ENCODE measurements around the gene MTHFR. TPM values are rescaled to one million over a fixed set of nuclear protein-coding genes. Genes with fewer than 3 reads are reported as not detected.

The MTHFR gene
- total RNA-seq, 2 donors from 2014 or later, result 26.4 to 30.1 TPM

DNA sequence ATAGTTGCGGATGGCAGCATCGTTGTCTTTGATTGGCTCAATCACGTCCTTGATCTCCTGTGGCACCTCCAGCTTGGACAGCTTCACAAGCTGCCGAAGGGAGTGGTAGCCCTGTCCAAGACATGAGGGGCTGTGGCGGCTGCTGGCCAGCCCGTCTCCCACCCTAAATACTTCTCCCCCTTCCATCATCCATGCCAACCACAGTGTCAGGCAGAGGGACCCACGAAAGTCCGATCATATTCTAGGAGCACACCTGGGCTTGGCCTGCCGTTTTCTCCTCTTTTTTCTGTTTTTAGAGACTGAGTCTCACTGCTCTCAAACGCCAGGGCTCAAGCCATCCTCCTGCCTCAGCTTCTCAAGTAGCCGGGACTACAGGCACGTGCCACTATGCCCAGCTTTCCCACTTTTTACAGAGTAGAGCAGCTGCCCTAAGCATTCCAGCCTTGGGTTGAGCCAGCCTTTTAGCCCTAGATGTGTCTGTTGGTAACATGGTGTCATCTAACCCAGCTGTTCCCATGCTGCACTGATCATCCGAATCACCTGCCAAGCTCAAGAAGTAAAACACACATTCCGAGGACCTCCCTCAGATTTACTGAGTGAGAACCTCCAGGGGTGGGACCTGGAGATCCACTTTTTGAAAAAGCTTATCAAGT, 10.4 kb downstream of the MTHFR start:
- no peak for ATAC-seq
- no peak overlapping the region for H3K4me3 ChIP-seq
- H3K27me3 ChIP-seq, result no peaks in the 10 kb centered on the region
- H3K36me3 ChIP-seq (replicated peaks in 1 of 2; ENCODE audit: insufficient read depth in 1 of 2, low read depth in 2 of 2), result peaks cover 0 to 19% of the 10 kb centered on the region in 2 donors
- no peak overlapping the region for H3K27ac ChIP-seq
- DNase-seq, result no peak
- H3K4me1 ChIP-seq, result peaks cover 19% of the 10 kb centered on the region
- no peak for TF ChIP-seq POLR2A (IDR thresholded peaks at IDR 0.05)
- TF ChIP-seq, protein P1, sequence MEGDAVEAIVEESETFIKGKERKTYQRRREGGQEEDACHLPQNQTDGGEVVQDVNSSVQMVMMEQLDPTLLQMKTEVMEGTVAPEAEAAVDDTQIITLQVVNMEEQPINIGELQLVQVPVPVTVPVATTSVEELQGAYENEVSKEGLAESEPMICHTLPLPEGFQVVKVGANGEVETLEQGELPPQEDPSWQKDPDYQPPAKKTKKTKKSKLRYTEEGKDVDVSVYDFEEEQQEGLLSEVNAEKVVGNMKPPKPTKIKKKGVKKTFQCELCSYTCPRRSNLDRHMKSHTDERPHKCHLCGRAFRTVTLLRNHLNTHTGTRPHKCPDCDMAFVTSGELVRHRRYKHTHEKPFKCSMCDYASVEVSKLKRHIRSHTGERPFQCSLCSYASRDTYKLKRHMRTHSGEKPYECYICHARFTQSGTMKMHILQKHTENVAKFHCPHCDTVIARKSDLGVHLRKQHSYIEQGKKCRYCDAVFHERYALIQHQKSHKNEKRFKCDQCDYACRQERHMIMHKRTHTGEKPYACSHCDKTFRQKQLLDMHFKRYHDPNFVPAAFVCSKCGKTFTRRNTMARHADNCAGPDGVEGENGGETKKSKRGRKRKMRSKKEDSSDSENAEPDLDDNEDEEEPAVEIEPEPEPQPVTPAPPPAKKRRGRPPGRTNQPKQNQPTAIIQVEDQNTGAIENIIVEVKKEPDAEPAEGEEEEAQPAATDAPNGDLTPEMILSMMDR (IDR thresholded peaks at IDR 0.05), result no peak
- WGBS, 2 donors, result 88 to 90% methylated on average over 13 to 14 of the region's 14 CpGs
- intact Hi-C loops (cut with DNase I), result no loop called here
- no peaks in the 10 kb centered on the region for H3K9me3 ChIP-seq

- intact Hi-C loops (cut with DNase I), result no loop called here
- peaks cover 26% of the 10 kb centered on the region for H3K4me1 ChIP-seq
- no peaks in the 10 kb centered on the region for H3K27me3 ChIP-seq
- TF ChIP-seq, protein P1 (IDR thresholded peaks at IDR 0.05), result no peak
- no peak for TF ChIP-seq POLR2A (IDR thresholded peaks at IDR 0.05)
- H3K27ac ChIP-seq, result no peak overlapping the region
- H3K4me3 ChIP-seq, result no peak overlapping the region
- peaks cover 0 to 19% of the 10 kb centered on the region in 2 donors for H3K36me3 ChIP-seq (replicated peaks in 1 of 2; ENCODE audit: insufficient read depth in 1 of 2, low read depth in 2 of 2)
- no peaks in the 10 kb centered on the region for H3K9me3 ChIP-seq
- no peak for DNase-seq
- no peak for ATAC-seq
- WGBS, 2 donors, result 92 to 93% methylated on average over 18 to 19 of the region's 19 CpGs
These were observed 11.1 kb downstream of the MTHFR start for GRCh38 chr1:11794446-11795237.

GRCh38 chr1:11793819-11794218, 11.9 kb downstream of the MTHFR start:
- DNase-seq (no peak), ATAC-seq (no peak)
- H3K4me1 ChIP-seq, result peaks cover 30% of the 10 kb centered on the region
- no peaks in the 10 kb centered on the region for H3K9me3 ChIP-seq
- H3K27ac ChIP-seq, result no peak overlapping the region
- no peak overlapping the region for H3K4me3 ChIP-seq
- peaks cover 0 to 19% of the 10 kb centered on the region in 2 donors for H3K36me3 ChIP-seq (replicated peaks in 1 of 2; ENCODE audit: insufficient read depth in 1 of 2, low read depth in 2 of 2)
- whole genome bisulfite sequencing, 2 donors, result 92 to 100% methylated on average over 1 to 15 of the region's 15 CpGs
- H3K27me3 ChIP-seq, result no peaks in the 10 kb centered on the region
- intact Hi-C loops (cut with DNase I), result no loop called here
- TF ChIP-seq POLR2A (IDR thresholded peaks at IDR 0.05), result no peak
- TF ChIP-seq, protein P1 (IDR thresholded peaks at IDR 0.05), result no peak

GRCh38 chr1:11792106-11792505, 13.7 kb downstream of the MTHFR start:
- peak in 1 of 4 donors; percentile 57 for DNase-seq
- H3K4me1 ChIP-seq, result peaks cover 46% of the 10 kb centered on the region
- peaks cover 0 to 19% of the 10 kb centered on the region in 2 donors for H3K36me3 ChIP-seq (replicated peaks in 1 of 2; ENCODE audit: insufficient read depth in 1 of 2, low read depth in 2 of 2)

More at GRCh38 chr1:11792106-11792505, 13.7 kb downstream of the MTHFR start:
- no peak overlapping the region for H3K4me3 ChIP-seq
- H3K27me3 ChIP-seq, result no peaks in the 10 kb centered on the region
- TF ChIP-seq, protein P1 (IDR thresholded peaks at IDR 0.05), result no peak
- TF ChIP-seq POLR2A (IDR thresholded peaks at IDR 0.05), result no peak
- ATAC-seq, result no peak
- intact Hi-C loops (cut with DNase I), result no loop called here
- 90 to 98% methylated on average over 5 to 11 of the region's 11 CpGs for WGBS, 2 donors
- H3K9me3 ChIP-seq, result no peaks in the 10 kb centered on the region
- peak overlapping the region; percentile 67 to 91 (median 78) for H3K27ac ChIP-seq
